HAP-1 (cell line): Measurements from ENCODE around the gene LY6G6D.

Experiments
- DNase-seq, 2 experiments: peaks; one replicate each; pipeline ENCODE4 v3.0.0-alpha.2; 2016 to 2020; ENCODE audit warnings: low spot score in 2 of 2
- H3K27me3 ChIP-seq: fragments of 250-450 bp; sonication (Bioruptor Pico); 2 replicates; pipeline ENCODE4 v1.5.1; 2020; ENCODE audit warnings: low read depth, mild to moderate bottlenecking, moderate library complexity
- H3K36me3 ChIP-seq: fragments of 250-450 bp; sonication (Bioruptor Pico); replicated peaks from 2 replicates; pipeline ENCODE4 v1.5.1; 2020; ENCODE audit warnings: mild to moderate bottlenecking
- H3K4me1 ChIP-seq: fragments of 250-450 bp; sonication (Bioruptor Pico); 2 replicates; pipeline ENCODE4 v1.5.1; 2020; ENCODE audit warnings: mild to moderate bottlenecking
- H3K4me3 ChIP-seq: fragments of 250-450 bp; sonication (Bioruptor Pico); 2 replicates; pipeline ENCODE4 v1.5.1; 2020; ENCODE audit warnings: mild to moderate bottlenecking, moderate library complexity
- H3K9me3 ChIP-seq: fragments of 250-450 bp; sonication (Bioruptor Pico); 2 replicates; pipeline ENCODE4 v1.5.1; 2020; ENCODE audit warnings: mild to moderate bottlenecking, moderate library complexity
- in situ Hi-C: fragments of 300-500 bp; cut with MboI; formaldehyde crosslinking; loops from 3 replicates; pipeline ENCODE4 v1.14.3; 2020; ENCODE audit warnings: low sequenced_read_pairs, inconsistent platforms, mixed read lengths

Gene LY6G6D

DNA sequence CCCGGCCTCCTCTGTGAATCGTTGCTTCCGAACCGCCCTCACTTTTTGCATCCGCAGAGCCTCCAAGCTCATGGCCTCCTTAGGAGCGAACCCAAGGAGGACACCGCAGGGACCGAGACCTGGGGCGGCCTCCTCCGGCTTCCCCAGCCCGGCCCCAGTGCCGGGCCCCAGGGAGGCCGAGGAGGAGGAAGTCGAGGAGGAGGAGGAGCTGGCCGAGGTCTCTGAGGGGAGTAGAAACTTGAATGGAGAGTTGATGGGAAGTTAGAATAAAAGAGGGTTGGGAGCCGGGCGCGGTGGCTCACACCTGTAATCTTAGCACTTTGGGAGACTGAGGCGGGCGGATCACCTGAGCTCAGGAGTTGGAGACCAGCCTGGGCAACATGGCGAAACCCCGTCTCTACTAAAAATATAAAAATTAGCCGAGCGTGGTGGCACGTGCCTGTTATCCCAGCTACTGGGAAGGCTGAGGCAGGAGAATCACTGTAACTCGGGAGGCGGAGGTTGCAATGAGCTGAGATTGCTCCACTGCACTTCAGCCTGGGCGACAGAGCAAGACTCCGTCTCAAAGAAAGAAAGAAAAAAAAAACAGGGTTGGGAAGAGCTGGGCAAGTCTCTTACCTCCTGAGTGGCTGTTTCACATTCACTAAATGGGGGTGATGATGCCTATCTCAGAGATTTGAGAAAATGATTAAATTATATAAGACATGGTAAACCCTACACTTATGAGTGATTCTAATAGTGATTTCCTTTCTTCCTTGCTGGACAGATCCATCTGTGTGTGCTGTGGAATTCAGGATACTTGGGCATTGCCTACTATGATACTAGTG, 25.5 kb downstream of the LY6G6D start:
- Histone ChIP-seq H3K4me3 (peak overlapping the region; percentile 62), H3K4me1 (peaks cover 34% of the 10 kb centered on the region), H3K9me3 (no peaks in the 10 kb centered on the region), H3K36me3 (peaks cover 44% of the 10 kb centered on the region), H3K27me3 (no peaks in the 10 kb centered on the region)
- in situ Hi-C loops = no loop called here
- peak; percentile 19 to 59 for DNase-seq

DNA sequence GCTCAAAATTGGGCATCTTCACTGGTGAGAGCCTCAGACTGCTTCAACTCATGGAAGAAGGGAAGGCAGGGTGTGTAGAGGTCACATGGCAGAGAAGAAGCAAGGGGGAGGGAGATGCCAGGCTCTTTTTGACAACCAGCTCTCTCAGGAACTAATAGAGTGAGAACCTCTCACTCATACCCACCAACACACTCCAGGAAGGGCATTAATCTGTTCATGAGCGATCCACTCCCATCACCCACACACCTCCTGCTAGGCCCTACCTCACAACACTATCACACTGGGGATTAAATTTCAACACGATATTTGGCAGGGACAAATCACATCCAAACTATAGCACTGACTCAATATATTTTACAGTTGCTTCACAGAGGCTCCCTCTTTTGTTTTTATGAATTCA, 26.7 kb downstream of the LY6G6D start:
- DNase-seq = no peak
- Histone ChIP-seq H3K9me3 (no peaks in the 10 kb centered on the region), H3K4me1 (peaks cover 30% of the 10 kb centered on the region), H3K27me3 (no peaks in the 10 kb centered on the region), H3K4me3 (no peak overlapping the region), H3K36me3 (peaks cover 52% of the 10 kb centered on the region)
- in situ Hi-C loops = no loop called here

DNA sequence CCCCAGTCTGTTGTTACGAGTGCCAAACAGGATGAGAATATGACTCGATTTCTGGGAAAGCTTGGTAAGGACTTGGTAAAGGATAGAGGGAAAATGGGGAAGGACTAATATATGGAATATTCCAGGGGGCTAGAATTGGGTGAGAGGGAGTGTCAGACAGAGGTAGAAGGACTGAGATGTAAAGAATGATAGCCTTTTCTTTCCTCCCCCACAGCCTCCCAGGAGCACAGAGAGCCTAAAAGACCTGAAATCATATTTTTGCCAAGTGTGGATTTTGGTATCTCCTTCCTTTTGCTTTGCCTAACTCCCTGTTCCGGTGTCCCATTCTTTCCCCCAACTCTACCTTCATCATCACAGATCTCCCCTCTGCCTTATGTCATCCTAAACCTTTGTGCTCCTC, 27.7 kb downstream of the LY6G6D start:
- DNase-seq = no peak
- Histone ChIP-seq H3K36me3 (peaks cover 63% of the 10 kb centered on the region), H3K27me3 (no peaks in the 10 kb centered on the region), H3K4me3 (no peak overlapping the region), H3K9me3 (no peaks in the 10 kb centered on the region), H3K4me1 (peaks cover 21% of the 10 kb centered on the region)
- in situ Hi-C loops = no loop called here

DNA sequence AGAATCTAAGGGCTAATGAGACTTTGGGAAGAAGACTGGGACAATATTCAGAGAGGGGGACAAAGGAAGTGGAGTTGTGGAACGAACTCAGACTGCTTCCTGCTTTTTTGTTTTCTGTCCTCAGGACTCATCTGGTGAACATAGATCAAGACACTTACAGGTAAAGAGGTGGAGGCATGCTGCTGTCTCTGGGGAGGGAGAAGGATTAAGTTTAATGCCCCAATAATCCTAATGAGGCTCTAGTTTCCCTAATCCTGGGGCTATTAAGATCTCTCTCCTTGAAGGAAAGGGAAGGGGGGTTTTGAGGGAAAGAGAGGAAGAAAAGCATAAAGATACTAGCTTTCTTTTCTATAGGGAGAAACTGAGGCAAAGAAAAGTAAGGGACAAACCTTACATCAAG, 29.3 kb downstream of the LY6G6D start:
- Histone ChIP-seq H3K4me3 (no peak overlapping the region), H3K27me3 (no peaks in the 10 kb centered on the region), H3K4me1 (peaks cover 5% of the 10 kb centered on the region), H3K9me3 (no peaks in the 10 kb centered on the region), H3K36me3 (peaks cover 76% of the 10 kb centered on the region)
- in situ Hi-C loops = no loop called here
- no peak for DNase-seq

GRCh38 chr6:31749301-31750036, 34.3 kb downstream of the LY6G6D start:
- DNase-seq = no peak
- Histone ChIP-seq H3K4me3 (no peak overlapping the region), H3K4me1 (no peaks in the 10 kb centered on the region), H3K27me3 (no peaks in the 10 kb centered on the region), H3K36me3 (peaks cover 58% of the 10 kb centered on the region), H3K9me3 (no peaks in the 10 kb centered on the region)
- in situ Hi-C loops = no loop called here

GRCh38 chr6:31750411-31751022, 35.4 kb downstream of the LY6G6D start:
- DNase-seq = no peak
- Histone ChIP-seq H3K4me1 (no peaks in the 10 kb centered on the region), H3K27me3 (no peaks in the 10 kb centered on the region), H3K4me3 (no peak overlapping the region), H3K36me3 (peaks cover 50% of the 10 kb centered on the region), H3K9me3 (no peaks in the 10 kb centered on the region)
- in situ Hi-C loops = no loop called here

- Histone ChIP-seq H3K27me3 (no peaks in the 10 kb centered on the region), H3K4me1 (no peaks in the 10 kb centered on the region), H3K9me3 (no peaks in the 10 kb centered on the region), H3K4me3 (no peak overlapping the region), H3K36me3 (peaks cover 35% of the 10 kb centered on the region)
- in situ Hi-C loops = no loop called here
- DNase-seq = no peak
Measured at GRCh38 chr6:31752739-31753319, 37.7 kb downstream of the LY6G6D start.

DNA sequence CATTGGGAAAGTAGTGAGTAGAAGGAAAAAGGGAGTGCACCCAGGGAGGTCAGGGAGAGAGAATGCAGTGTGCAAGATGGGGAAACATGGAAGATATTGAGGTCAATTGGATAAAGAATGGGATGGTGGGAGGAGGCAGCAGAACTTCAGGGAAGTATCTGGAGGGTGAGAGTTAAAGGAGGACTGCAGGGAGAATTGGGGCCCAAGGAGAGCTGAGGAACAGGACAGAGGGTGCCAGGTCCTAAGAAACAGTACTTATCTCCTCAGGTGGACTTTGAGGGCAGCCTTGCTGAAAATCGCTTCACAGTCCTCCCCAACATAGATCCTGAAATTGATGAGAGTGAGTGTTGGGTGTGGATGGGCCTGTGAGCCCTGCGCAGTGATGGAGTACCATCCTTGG, 43.1 kb downstream of the LY6G6D start:
- in situ Hi-C loops = no loop called here

DNA sequence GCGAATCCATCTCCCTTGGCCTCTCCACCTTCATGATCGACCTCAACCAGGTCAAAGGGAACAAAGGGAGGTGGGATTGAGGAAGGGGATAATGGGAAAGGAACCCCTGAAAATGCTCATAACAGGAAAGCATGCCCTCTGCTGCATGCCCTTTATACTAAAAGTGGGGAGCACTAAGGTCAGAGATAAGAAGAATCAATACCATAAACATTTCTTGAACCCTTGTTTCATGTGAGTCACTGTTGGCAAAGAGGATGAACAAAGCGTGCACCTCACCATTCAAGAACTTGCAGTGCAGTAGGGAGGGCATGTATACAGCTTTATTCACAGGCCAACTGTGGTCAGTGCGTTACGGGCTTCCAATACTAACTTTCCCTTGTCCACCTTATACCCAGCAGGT, 45.6 kb downstream of the LY6G6D start:
- Histone ChIP-seq H3K36me3 (peaks cover 77% of the 10 kb centered on the region), H3K9me3 (no peaks in the 10 kb centered on the region), H3K27me3 (no peaks in the 10 kb centered on the region), H3K4me3 (no peak overlapping the region), H3K4me1 (peaks cover 5% of the 10 kb centered on the region)
- DNase-seq = no peak
- in situ Hi-C loops = no loop called here

More for the DNA sequence above, 43.1 kb downstream of the LY6G6D start:
- H3K4me3 ChIP-seq = no peak overlapping the region
- H3K4me1 ChIP-seq = peaks cover 2% of the 10 kb centered on the region
- peaks cover 59% of the 10 kb centered on the region for H3K36me3 ChIP-seq
- DNase-seq = no peak
- no peaks in the 10 kb centered on the region for H3K27me3 ChIP-seq
- no peaks in the 10 kb centered on the region for H3K9me3 ChIP-seq

DNA sequence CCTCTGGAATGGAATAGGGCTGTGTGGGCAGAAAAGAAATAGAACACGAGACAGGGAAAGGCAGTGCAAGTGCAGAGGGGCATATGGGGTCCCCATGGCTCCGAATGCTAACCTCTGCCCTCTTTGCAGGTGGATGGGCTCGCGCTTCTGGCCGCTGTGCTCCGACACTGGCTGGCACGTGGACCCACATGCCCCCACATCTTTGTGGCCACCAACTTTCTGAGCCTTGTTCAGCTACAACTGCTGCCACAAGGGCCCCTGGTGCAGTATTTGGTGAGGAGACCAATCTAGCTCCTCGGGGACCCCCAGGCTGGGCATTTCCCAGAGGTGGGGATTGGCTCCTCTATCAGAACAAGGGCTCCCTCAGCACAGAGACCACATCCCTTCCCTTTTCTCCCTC, 46.2 kb downstream of the LY6G6D start:
- H3K36me3 ChIP-seq = peaks cover 77% of the 10 kb centered on the region
- in situ Hi-C loops = no loop called here

DNA sequence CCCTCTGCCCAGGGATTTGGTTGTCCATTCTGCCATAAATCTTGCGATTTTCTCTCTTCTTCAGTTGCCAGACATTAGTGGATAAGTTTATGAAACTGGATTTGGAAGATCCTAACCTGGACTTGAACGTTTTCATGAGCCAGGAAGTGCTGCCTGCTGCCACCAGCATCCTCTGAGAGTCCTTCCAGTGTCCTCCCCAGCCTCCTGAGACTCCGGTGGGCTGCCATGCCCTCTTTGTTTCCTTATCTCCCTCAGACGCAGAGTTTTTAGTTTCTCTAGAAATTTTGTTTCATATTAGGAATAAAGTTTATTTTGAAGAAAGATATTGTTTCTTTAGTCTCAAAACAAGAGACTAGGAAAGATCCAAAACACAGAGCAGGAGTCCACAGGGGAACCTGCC, 47.2 kb downstream of the LY6G6D start, which contains the start of gene SAPCD1:
TSS of gene SAPCD1 (plus strand) at position 301 of the 400 bp plus-strand sequence. CDS start 399 bp downstream, outside the sequence.
- no peak for DNase-seq
- Histone ChIP-seq H3K9me3 (no peaks in the 10 kb centered on the region), H3K36me3 (peaks cover 77% of the 10 kb centered on the region), H3K4me3 (no peak within 1 kb of the TSS), H3K27me3 (no peaks in the 10 kb centered on the region), H3K4me1 (peaks cover 5% of the 10 kb centered on the region)
- in situ Hi-C loops = no loop called here

More for the DNA sequence above, 46.2 kb downstream of the LY6G6D start:
- Histone ChIP-seq H3K9me3 (no peaks in the 10 kb centered on the region), H3K4me1 (peaks cover 5% of the 10 kb centered on the region), H3K4me3 (no peak overlapping the region), H3K27me3 (no peaks in the 10 kb centered on the region)
- no peak for DNase-seq

DNA sequence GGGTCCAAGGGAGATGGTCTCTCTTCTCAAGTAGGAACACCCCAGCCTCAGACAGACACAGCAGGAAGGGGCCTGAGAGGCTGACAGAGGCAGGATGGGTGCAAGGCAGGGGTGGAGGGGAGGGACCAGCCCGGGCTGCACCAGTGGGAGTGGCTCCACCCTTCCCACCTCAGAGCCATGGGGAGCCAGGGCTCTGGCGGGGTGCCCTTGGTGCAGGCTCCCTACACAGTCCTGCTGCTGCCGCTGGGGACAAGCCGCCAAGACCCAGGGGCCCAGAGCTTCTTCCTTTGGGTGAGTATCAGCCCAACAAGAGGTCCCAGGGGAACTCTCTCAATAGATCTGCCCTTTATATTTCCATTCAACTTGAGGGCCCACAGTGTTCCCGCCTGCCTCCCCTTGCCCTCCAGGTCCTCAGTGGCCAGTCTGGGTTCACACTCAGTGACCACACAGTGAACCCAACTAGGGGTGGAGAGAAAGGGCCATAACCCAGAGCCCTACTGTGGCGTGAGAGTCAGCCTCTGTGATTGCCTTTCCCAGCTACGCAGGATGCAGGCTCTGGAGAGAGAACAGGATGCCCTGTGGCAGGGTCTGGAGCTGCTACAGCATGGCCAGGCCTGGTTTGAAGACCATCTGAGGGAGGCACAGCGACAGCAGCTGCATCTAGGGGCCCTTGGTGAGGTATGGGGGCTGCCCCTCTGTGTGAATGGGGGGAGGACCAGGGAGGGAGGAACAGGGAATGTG, 47.9 kb downstream of the LY6G6D start:
- no peak overlapping the region for H3K4me3 ChIP-seq
- no peaks in the 10 kb centered on the region for H3K9me3 ChIP-seq
- no peaks in the 10 kb centered on the region for H3K27me3 ChIP-seq
- in situ Hi-C loops = no loop called here
- H3K36me3 ChIP-seq = peaks cover 71% of the 10 kb centered on the region
- peaks cover 5% of the 10 kb centered on the region for H3K4me1 ChIP-seq
- no peak for DNase-seq

DNA sequence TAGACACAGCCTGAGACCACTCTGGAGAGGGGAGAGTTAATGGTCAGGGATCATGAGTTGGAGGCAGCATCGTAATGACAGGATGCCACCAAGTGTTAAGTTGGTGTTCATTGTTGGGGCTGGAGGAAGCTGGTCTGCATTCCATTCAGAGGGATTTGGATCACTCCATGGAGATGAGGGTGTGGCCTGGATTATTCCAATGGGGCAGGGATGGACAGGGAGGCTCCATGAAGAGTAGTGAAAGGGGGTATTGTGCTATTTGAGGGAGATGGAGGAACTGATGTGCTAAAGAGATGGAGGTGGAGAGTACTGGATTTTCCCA, 48.4 kb downstream of the LY6G6D start:
- peaks cover 5% of the 10 kb centered on the region for H3K4me1 ChIP-seq

More for the DNA sequence above, 48.4 kb downstream of the LY6G6D start:
- in situ Hi-C loops = no loop called here
- Histone ChIP-seq H3K27me3 (no peaks in the 10 kb centered on the region), H3K4me3 (no peak overlapping the region), H3K9me3 (no peaks in the 10 kb centered on the region), H3K36me3 (peaks cover 65% of the 10 kb centered on the region)
- peak; percentile 64 to 74 for DNase-seq
